ENCODE measurements around the gene GRIK4. TPM values are rescaled to one million over a fixed set of nuclear protein-coding genes. Genes with fewer than 3 reads are reported as not detected.

The GRIK4 gene
- total RNA-seq, 1 experiment from 2014 or later = not detected

DNA sequence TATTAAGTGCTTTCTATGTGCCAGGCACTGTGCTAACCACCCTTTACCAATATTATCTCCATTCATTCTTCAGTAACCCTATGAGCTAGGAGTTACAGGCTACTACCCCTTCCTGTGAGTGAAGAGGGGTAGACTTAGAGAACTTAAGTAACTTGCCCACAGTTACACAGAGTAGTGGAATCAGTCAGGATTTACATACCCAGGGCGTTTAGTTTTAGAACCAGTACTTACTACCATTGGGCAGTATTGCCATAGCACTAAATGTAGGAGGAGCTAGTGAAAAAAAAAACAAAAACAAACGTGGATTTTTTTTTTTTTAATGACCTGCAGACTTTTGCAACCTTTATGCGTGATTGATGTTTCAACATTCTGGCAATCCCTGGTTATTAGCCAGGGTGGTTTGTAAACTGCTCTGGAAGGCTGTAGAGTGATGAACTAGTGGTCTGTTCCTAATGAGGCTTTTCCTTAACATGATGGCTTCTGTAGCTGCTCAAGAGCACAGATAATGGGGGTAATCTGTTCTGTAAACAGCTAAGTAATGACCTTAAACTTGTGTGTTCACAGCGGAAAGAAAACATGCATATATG is 523.7 kb downstream of the GRIK4 start:
- H3K79me2 ChIP-seq (ENCODE audit: low read length) = no peaks in the 10 kb centered on the region
- no peaks in the 10 kb centered on the region for H3K27me3 ChIP-seq (ENCODE audit: low read length)
- H4K20me1 ChIP-seq (ENCODE audit: insufficient read depth, low read depth, low read length) = peaks cover 3% of the 10 kb centered on the region; the same call in 1 of the 2 replicates
- no peaks in the 10 kb centered on the region for H3K9me2 ChIP-seq (replicated peaks; ENCODE audit: insufficient read depth, low read length)
- no peak for DNase-seq
- no peak overlapping the region for H2AFZ ChIP-seq (ENCODE audit: low read length)
- H3K9me3 ChIP-seq (ENCODE audit: low read length) = no peaks in the 10 kb centered on the region
- H3K4me2 ChIP-seq (ENCODE audit: low read depth, low read length, poor library complexity, severe bottlenecking) = no peak overlapping the region
- H3K9ac ChIP-seq (ENCODE audit: low read length) = no peak overlapping the region
- H3K36me3 ChIP-seq (ENCODE audit: insufficient read depth, low read length) = no peaks in the 10 kb centered on the region
- H3K4me3 ChIP-seq (ENCODE audit: low read length) = no peak overlapping the region
- H3K27ac ChIP-seq (ENCODE audit: low read length) = no peak overlapping the region
- H3K4me1 ChIP-seq (ENCODE audit: low read length) = peaks cover 5% of the 10 kb centered on the region; the same call in 1 of the 2 replicates

DNA sequence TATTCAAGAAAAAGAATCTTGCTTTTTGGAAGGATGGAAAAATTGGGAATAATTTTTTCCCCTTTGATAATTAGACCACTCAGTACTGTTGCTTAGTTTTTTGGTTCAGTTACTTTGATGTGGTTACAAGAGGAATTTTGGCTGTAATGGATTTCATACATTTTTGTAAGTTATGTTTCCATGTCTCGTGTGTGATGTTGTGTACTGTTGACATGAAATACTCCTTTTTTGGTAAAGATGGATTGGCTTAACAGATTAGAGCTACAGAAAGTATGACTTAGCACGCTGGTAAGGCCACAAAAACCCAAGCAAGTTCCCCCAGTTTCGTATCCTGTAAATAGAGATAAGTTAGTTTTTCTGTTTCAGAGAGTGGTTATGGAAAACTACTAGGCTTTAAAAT is 524.2 kb downstream of the GRIK4 start:
- H3K27ac ChIP-seq (ENCODE audit: low read length) = no peak overlapping the region
- no peaks in the 10 kb centered on the region for H3K9me3 ChIP-seq (ENCODE audit: low read length)
- no peaks in the 10 kb centered on the region for H3K9me2 ChIP-seq (replicated peaks; ENCODE audit: insufficient read depth, low read length)
- H3K9ac ChIP-seq (ENCODE audit: low read length) = no peak overlapping the region
- no peaks in the 10 kb centered on the region for H3K27me3 ChIP-seq (ENCODE audit: low read length)
- H3K4me3 ChIP-seq (ENCODE audit: low read length) = no peak overlapping the region
- no peak overlapping the region for H2AFZ ChIP-seq (ENCODE audit: low read length)
- no peaks in the 10 kb centered on the region for H3K36me3 ChIP-seq (ENCODE audit: insufficient read depth, low read length)
- no peak overlapping the region for H3K4me2 ChIP-seq (ENCODE audit: low read depth, low read length, poor library complexity, severe bottlenecking)
- H3K4me1 ChIP-seq (ENCODE audit: low read length) = peaks cover 5% of the 10 kb centered on the region; the same call in 1 of the 2 replicates
- no peak for DNase-seq
- peaks cover 3% of the 10 kb centered on the region; the same call in 1 of the 2 replicates for H4K20me1 ChIP-seq (ENCODE audit: insufficient read depth, low read depth, low read length)
- no peaks in the 10 kb centered on the region for H3K79me2 ChIP-seq (ENCODE audit: low read length)

DNA sequence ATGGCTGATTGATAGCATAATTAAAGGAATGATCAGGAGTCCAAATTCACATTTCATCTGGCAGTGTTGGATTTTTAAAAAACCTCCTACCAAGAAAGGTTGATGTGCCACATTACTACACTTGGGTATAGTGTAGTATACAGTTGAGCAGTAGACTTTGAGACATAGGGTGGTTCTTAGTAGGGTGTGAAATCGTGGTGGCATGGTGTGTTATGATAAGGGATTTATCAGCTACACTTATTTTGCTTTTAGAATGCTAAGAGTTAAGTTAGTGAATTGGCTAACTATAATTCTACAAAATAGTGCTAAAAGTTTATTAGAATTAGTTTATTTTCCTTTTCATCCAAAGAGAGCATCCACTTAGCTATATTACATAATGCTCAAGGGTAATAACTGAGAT is 525.5 kb downstream of the GRIK4 start:
- H3K4me1 ChIP-seq (ENCODE audit: low read length) = peaks cover 5% of the 10 kb centered on the region; the same call in 1 of the 2 replicates
- no peak overlapping the region for H2AFZ ChIP-seq (ENCODE audit: low read length)
- H3K9ac ChIP-seq (ENCODE audit: low read length) = no peak overlapping the region
- DNase-seq = no peak
- no peak overlapping the region for H3K4me2 ChIP-seq (ENCODE audit: low read depth, low read length, poor library complexity, severe bottlenecking)
- no peaks in the 10 kb centered on the region for H3K27me3 ChIP-seq (ENCODE audit: low read length)
- no peaks in the 10 kb centered on the region for H3K9me3 ChIP-seq (ENCODE audit: low read length)
- H3K9me2 ChIP-seq (replicated peaks; ENCODE audit: insufficient read depth, low read length) = no peaks in the 10 kb centered on the region
- H3K27ac ChIP-seq (ENCODE audit: low read length) = no peak overlapping the region
- H3K79me2 ChIP-seq (ENCODE audit: low read length) = no peaks in the 10 kb centered on the region
- H4K20me1 ChIP-seq (ENCODE audit: insufficient read depth, low read depth, low read length) = peaks cover 3% of the 10 kb centered on the region; the same call in 1 of the 2 replicates
- H3K36me3 ChIP-seq (ENCODE audit: insufficient read depth, low read length) = no peaks in the 10 kb centered on the region
- H3K4me3 ChIP-seq (ENCODE audit: low read length) = no peak overlapping the region

Other genes starting within 250 kb of the GRIK4 start
- 4.3 and 4.5 TPM in 2 replicates for gene TLCD5, start 186.4 kb upstream of the GRIK4 start, total RNA-seq (2014; rRNA removed; shearing (Covaris generic); ENCODE audit: low replicate concordance)
- 14.0 and 15.4 TPM in 2 replicates for gene ARHGEF12, start 175.3 kb upstream of the GRIK4 start, total RNA-seq (2014; rRNA removed; shearing (Covaris generic); ENCODE audit: low replicate concordance)

Measured in Karpas-422 (cell line).